ENCODE measurements around the gene ADAMTS17. TPM values are rescaled to one million over a fixed set of nuclear protein-coding genes. Genes with fewer than 3 reads are reported as not detected.

The ADAMTS17 gene
- total and polyA plus RNA-seq, 9 of the 15 experiments (the other 6 are each of a cell fraction or from before 2014, with no cell fraction given) = 0.01 to 0.14 (median 0.07) TPM; not detected in 6

GRCh38 chr15:99956022-99956775 is 385.6 kb downstream of the ADAMTS17 start:
- 2% methylated on average over 10 of the region's 11 CpGs for WGBS (ENCODE audit: insufficient coverage, low coverage, missing lambda C conversion rate)
- BruUV-seq (replicated peaks) = no TSS peak
- FAIRE-seq = no peak
- H3K9me1 ChIP-seq (ENCODE audit: control insufficient read depth, insufficient read depth, low read length) = no peaks in the 10 kb centered on the region
- ATAC-seq = peak; percentile 53; the same call in 1 of the 3 replicates
- no peak for TF ChIP-seq RERE (CRISPR knock-in tag; IDR thresholded peaks at IDR 0.05; ENCODE audit: borderline replicate concordance)
- TF ChIP-seq SRSF7 (optimal IDR thresholded peaks at IDR 0.05; ENCODE audit: low read depth, low read length) = no peak
- CTCF ChIA-PET (ENCODE audit: low intra/inter-chr PET ratio) = no interaction called here
- no peak overlapping the region for H3K27ac ChIP-seq (ENCODE audit: extremely low read depth, low read depth, low read length)
- no peak overlapping the region for H3K9ac ChIP-seq (ENCODE audit: insufficient read depth in 1 of 2, low read depth in 2 of 2, low read length in 2 of 2)
- H3K36me3 ChIP-seq (ENCODE audit: control insufficient read depth, insufficient read depth, low read length) = no peaks in the 10 kb centered on the region
- POLR2A ChIA-PET = interaction anchor here (1.0 kb wide), 1 partner anchor 176 kb away, joined by 4 read pairs; no protein-coding TSS in a partner anchor
- H4K20me1 ChIP-seq (replicated peaks; ENCODE audit: control insufficient read depth, insufficient read depth, low read length) = no peaks in the 10 kb centered on the region
- 0 out of 5 replicates have a peak, but pooled peaks cover 0 to 3% of the 10 kb centered on the region in 2 experiments for H3K27me3 ChIP-seq (ENCODE audit: control insufficient read depth in 2 of 2, insufficient read depth in 2 of 2, low read length in 2 of 2)
- H3K79me2 ChIP-seq (ENCODE audit: control insufficient read depth, insufficient read depth, low read length) = no peaks in the 10 kb centered on the region
- H2AFZ ChIP-seq (ENCODE audit: low read depth, low read length) = no peak overlapping the region
- H3K4me2 ChIP-seq (ENCODE audit: insufficient read depth, low read length) = no peak overlapping the region
- no peaks in the 10 kb centered on the region for H3K4me1 ChIP-seq (replicated peaks in 1 of 2; ENCODE audit: control insufficient read depth in 2 of 2, insufficient read depth in 2 of 2, low read length in 2 of 2)
- H3K9me3 ChIP-seq (replicated peaks; ENCODE audit: control insufficient read depth, insufficient read depth, low read depth, low read length) = no peaks in the 10 kb centered on the region
- in situ Hi-C loops (cut with MboI) (no loop called here), intact Hi-C loops (cut with micrococcal nuclease) (loop anchor here (10.0 kb wide), 1 partner anchor 179 kb away; no protein-coding TSS in a partner anchor)
- H3K4me3 ChIP-seq = no peak overlapping the region
- DNase-seq (ENCODE audit: extremely low read depth in 1 of 4, low spot score in 3 of 4) = no peak
